Esophagus (tissue), 2 donors: ENCODE data around the gene JARID2. TPM values are rescaled to one million over a fixed set of nuclear protein-coding genes. Genes with fewer than 3 reads are reported as not detected.

Experiments used
- H3K27ac ChIP-seq, 2 donors: one replicate each; pipeline ENCODE4 v1.5.1; 2013; ENCODE audit warnings: low read depth in 2 of 2, mild to moderate bottlenecking in 2 of 2, inconsistent platforms in 1 of 2, low read length in 1 of 2, moderate library complexity in 1 of 2
- H3K27me3 ChIP-seq, 2 donors: one replicate each; pipeline ENCODE4 v1.6.1; 2013; ENCODE audit warnings: low read length in 2 of 2, control low read depth in 1 of 2, mild to moderate bottlenecking in 1 of 2; ENCODE audit not compliant: insufficient read depth in 2 of 2, control insufficient read depth in 1 of 2
- H3K36me3 ChIP-seq, 2 donors: one replicate each; pipeline ENCODE4 v1.6.1; 2013; ENCODE audit warnings: low read length in 1 of 2; ENCODE audit not compliant: control insufficient read depth in 2 of 2, insufficient read depth in 2 of 2
- H3K4me1 ChIP-seq, 2 donors: one replicate each; pipeline ENCODE4 v1.6.1; 2013; ENCODE audit warnings: low read length in 1 of 2; ENCODE audit not compliant: control insufficient read depth in 2 of 2, insufficient read depth in 2 of 2
- H3K4me3 ChIP-seq, 2 donors: one replicate each; pipeline ENCODE4 v1.5.1; 2013; ENCODE audit warnings: low read length in 2 of 2, mild to moderate bottlenecking in 2 of 2, low read depth in 1 of 2, moderate library complexity in 1 of 2
- H3K9me3 ChIP-seq, 2 donors: one replicate each; pipeline ENCODE4 v1.6.1; 2013; ENCODE audit warnings: mild to moderate bottlenecking in 2 of 2, low read depth in 1 of 2, low read length in 1 of 2, moderate library complexity in 1 of 2; ENCODE audit not compliant: control insufficient read depth in 2 of 2, insufficient read depth in 1 of 2
- whole genome bisulfite sequencing, 2 donors: extraction: QIAGEN DNeasy Blood & Tissue Kit; methylation state at CpG; one replicate each; pipeline ENCODE4 v1.1.7; 2013; 5-methylcytosine and 5-hydroxymethylcytosine counted together
- polyA plus RNA-seq, 2 donors: library from polyadenylated mRNA; stranded (reverse); fragments of 200-250 nt; gene quantifications; one replicate each; pipeline ENCODE4 v1.2.3, GENCODE V29; 2013
- donor health status: healthy with polysubstance abuse.
- donor health status: Bipolar disorder and iron deficiency.

The JARID2 gene
- polyA plus RNA-seq, 2 donors: 7.9 to 8.3 TPM

DNA sequence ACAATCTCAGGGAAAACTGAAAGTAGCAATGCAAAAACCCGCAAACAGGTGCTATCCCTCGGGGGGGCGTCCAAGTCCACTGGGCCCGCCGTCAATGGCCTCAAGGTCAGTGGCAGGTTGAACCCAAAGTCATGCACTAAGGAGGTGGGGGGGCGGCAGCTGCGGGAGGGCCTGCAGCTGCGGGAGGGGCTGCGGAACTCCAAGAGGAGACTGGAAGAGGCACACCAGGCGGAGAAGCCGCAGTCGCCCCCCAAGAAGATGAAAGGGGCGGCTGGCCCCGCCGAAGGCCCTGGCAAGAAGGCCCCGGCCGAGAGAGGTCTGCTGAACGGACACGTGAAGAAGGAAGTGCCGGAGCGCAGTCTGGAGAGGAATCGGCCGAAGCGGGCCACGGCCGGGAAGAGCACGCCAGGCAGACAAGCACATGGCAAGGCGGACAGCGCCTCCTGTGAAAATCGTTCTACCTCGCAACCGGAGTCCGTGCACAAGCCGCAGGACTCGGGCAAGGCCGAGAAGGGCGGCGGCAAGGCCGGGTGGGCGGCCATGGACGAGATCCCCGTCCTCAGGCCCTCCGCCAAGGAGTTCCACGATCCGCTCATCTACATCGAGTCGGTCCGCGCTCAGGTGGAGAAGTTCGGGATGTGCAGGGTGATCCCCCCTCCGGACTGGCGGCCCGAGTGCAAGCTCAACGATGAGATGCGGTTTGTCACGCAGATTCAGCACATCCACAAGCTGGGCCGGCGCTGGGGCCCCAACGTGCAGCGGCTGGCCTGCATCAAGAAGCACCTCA, 250.7 kb downstream of the JARID2 start:
- H3K27me3 ChIP-seq: no peaks in the 10 kb centered on the region
- H3K36me3 ChIP-seq: peaks cover 0 to 27% of the 10 kb centered on the region in 2 donors
- H3K27ac ChIP-seq: no peak overlapping the region
- H3K4me3 ChIP-seq: no peak overlapping the region
- no peaks in the 10 kb centered on the region for H3K9me3 ChIP-seq
- WGBS, 2 donors: 97% methylated on average over 60 of the region's 60 CpGs
- H3K4me1 ChIP-seq: peaks cover 0 to 5% of the 10 kb centered on the region in 2 donors

DNA sequence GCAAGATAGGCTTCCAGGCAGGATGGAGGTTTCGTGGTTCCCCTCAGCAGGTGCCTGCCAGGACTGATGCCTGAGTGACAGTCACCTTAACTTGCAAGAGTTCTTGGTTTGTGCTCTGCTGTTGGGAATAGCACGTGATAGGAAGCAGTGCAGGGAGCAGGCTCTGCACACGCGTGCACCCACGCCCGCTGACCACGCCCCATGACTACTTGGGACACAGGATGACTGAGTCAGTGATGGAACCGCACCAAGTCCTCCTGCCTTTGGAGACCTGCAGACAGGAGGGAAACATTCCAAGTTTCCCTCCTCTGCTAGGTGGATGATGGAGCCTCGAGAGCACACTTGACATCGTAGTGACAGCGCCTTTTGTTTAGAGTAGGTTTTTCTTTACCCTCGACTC, 252.8 kb downstream of the JARID2 start:
- peaks cover 0 to 5% of the 10 kb centered on the region in 2 donors for H3K4me1 ChIP-seq
- H3K27ac ChIP-seq: peak overlapping the region in 1 of 2 donors; percentile 9
- H3K9me3 ChIP-seq: no peaks in the 10 kb centered on the region
- no peak overlapping the region for H3K4me3 ChIP-seq
- no peaks in the 10 kb centered on the region for H3K27me3 ChIP-seq
- H3K36me3 ChIP-seq: peaks cover 0 to 31% of the 10 kb centered on the region in 2 donors
- 62 to 73% methylated on average over 12 of the region's 12 CpGs for WGBS, 2 donors

DNA sequence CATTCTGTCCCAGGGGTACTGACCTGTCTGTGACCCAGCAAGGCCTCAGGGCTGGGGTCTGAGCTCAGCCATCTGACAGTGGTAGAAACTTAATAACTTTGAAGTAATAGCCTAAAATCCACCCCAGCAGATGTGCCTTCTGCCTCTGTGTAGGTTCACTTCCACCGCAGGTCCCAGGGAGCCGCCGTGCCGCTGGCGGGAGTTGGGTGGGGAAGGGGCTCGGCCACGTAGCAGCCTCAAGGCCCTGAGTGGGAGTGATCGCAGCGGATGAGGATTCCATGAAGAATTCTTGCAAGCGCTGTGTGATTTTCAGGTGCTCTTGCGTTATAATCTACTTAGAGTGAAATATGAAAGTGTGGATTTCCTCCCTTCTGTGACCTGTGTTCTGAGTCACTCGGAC, 253.3 kb downstream of the JARID2 start:
- peaks cover 0 to 31% of the 10 kb centered on the region in 2 donors for H3K36me3 ChIP-seq

DNA sequence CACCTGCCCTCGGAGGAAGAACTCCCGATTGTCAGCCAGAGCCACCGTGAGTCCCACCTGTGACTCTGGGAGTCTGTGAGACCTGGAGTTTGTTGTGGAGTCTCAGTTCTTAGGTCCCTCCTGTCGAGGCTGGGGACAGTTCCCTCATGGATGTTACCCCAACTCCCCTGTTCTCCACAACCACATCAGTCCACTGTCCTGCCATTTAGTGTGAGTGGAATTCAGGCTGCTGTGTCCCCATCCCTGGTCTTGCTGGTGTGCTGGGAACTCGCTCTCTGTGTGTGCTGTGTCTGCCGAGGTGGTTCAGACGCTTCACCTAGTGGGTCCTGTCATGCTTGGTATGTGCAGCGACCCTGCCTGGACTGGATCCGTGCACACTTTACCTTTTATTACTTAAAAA, 253.7 kb downstream of the JARID2 start:
- Histone ChIP-seq H3K27me3 (no peaks in the 10 kb centered on the region), H3K4me1 (peaks cover 0 to 7% of the 10 kb centered on the region in 2 donors), H3K9me3 (no peaks in the 10 kb centered on the region), H3K36me3 (peaks cover 0 to 31% of the 10 kb centered on the region in 2 donors), H3K4me3 (no peak overlapping the region), H3K27ac (no peak overlapping the region)
- WGBS, 2 donors: 94 to 98% methylated on average over 9 of the region's 9 CpGs

More for the DNA sequence above, 253.3 kb downstream of the JARID2 start:
- H3K27me3 ChIP-seq: no peaks in the 10 kb centered on the region
- no peak overlapping the region for H3K27ac ChIP-seq
- 97 to 98% methylated on average over 12 of the region's 12 CpGs for WGBS, 2 donors
- H3K4me3 ChIP-seq: no peak overlapping the region
- peaks cover 0 to 5% of the 10 kb centered on the region in 2 donors for H3K4me1 ChIP-seq
- no peaks in the 10 kb centered on the region for H3K9me3 ChIP-seq

DNA sequence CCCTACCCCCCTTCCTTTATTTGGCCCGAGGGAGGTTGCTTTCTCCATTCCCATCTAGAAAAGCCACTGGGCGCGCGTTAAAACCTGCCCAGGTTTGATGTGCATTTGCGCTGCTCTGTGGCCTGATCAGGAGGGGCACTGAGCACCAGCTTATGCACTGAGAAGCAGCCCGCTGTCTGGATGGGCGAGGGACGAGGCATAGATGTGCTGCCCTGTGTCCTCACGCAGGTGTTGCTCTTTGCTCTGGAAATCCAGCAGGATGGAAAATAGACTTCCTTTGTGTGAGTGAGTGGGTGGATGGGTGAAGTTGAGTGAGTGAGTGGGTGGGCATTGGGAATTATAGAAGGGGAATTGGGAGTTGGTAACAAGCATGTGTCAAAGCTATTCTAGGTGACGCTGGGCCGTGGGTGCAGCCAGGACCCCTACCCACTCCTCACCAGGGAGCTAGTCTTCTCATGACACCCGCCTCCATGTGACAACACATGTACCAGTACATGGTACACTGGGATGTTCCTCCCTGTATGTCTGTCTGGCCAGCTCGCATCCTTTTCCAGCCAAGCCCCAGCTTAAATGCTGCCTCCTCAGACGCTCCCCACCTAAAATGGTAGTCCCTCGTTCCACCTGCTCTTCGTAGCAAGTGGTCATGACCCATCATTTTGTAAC, 254.3 kb downstream of the JARID2 start:
- Histone ChIP-seq H3K27ac (no peak overlapping the region), H3K27me3 (no peaks in the 10 kb centered on the region), H3K4me1 (peaks cover 0 to 6% of the 10 kb centered on the region in 2 donors), H3K36me3 (peaks cover 0 to 31% of the 10 kb centered on the region in 2 donors), H3K9me3 (no peaks in the 10 kb centered on the region), H3K4me3 (no peak overlapping the region)
- 90 to 94% methylated on average over 16 of the region's 16 CpGs for WGBS, 2 donors

DNA sequence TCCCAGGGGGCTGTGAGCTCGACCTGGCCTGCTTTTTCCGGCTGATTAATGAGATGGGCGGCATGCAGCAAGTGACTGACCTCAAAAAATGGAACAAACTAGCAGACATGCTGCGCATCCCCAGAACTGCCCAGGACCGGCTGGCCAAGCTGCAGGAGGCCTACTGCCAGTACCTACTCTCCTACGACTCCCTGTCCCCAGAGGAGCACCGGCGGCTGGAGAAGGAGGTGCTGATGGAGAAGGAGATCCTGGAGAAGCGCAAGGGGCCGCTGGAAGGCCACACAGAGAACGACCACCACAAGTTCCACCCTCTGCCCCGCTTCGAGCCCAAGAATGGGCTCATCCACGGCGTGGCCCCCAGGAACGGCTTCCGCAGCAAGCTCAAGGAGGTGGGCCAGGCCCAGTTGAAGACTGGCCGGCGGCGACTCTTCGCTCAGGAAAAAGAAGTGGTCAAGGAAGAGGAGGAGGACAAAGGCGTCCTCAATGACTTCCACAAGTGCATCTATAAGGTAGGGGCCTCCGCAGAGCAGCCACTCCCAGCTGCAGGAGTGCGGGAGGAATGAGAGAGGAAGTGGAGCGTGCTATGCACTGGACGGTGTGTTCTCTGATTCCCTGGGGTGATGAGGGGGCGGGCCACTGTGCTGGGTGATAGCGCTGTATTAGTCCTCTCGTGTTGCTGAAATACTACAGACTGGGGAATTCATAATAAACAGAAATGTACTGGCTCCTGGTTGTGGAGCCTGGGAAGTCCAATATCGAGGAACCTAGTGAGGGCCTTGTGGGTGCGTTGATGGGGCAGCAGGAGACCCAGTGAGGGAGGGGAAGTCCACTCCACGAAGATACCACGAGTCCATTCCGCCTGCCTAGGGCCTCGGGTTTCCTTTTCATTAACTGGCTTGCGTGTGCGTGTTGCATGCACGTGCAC, 255.3 kb downstream of the JARID2 start:
- no peak overlapping the region for H3K4me3 ChIP-seq
- H3K9me3 ChIP-seq: no peaks in the 10 kb centered on the region
- 92 to 95% methylated on average over 38 of the region's 38 CpGs for WGBS, 2 donors
- no peaks in the 10 kb centered on the region for H3K27me3 ChIP-seq
- no peak overlapping the region for H3K27ac ChIP-seq
- H3K36me3 ChIP-seq: peaks cover 0 to 32% of the 10 kb centered on the region in 2 donors
- H3K4me1 ChIP-seq: peaks cover 0 to 10% of the 10 kb centered on the region in 2 donors

DNA sequence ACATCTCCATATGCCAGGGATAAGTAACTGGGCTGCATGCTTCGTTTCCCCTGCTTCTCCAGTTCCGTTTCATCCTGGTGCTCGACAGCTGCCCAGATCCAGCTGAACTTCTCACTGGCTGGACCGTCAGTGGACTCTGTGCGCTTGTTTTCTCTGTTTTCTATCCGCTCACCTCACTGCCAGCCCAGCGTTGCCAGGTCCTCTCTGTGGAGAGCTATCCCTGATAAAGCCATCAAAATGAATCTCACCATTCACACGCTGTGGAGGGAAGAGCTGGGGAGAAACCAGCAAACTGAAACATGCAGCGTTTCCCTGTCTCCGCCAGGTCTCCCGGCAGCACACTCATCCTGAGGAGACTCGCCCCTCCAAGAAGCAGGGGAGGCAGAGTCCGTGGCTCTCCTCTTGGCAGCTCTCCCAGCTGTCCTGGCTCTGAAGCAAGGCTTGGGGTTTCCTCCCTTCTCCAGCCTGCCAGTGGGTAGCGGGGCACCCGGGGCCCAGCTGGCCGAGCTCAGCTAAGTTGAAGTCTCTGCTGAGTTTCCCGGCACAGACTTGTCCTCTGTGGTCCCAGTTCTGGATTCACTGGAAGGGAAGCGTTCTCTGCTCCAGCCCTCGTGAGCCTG, 256.1 kb downstream of the JARID2 start:
- 66 to 68% methylated on average over 19 of the region's 19 CpGs for WGBS, 2 donors
- Histone ChIP-seq H3K9me3 (no peaks in the 10 kb centered on the region), H3K27ac (no peak overlapping the region), H3K27me3 (no peaks in the 10 kb centered on the region), H3K36me3 (peaks cover 2 to 30% of the 10 kb centered on the region in 2 donors), H3K4me1 (peaks cover 0 to 10% of the 10 kb centered on the region in 2 donors), H3K4me3 (no peak overlapping the region)

DNA sequence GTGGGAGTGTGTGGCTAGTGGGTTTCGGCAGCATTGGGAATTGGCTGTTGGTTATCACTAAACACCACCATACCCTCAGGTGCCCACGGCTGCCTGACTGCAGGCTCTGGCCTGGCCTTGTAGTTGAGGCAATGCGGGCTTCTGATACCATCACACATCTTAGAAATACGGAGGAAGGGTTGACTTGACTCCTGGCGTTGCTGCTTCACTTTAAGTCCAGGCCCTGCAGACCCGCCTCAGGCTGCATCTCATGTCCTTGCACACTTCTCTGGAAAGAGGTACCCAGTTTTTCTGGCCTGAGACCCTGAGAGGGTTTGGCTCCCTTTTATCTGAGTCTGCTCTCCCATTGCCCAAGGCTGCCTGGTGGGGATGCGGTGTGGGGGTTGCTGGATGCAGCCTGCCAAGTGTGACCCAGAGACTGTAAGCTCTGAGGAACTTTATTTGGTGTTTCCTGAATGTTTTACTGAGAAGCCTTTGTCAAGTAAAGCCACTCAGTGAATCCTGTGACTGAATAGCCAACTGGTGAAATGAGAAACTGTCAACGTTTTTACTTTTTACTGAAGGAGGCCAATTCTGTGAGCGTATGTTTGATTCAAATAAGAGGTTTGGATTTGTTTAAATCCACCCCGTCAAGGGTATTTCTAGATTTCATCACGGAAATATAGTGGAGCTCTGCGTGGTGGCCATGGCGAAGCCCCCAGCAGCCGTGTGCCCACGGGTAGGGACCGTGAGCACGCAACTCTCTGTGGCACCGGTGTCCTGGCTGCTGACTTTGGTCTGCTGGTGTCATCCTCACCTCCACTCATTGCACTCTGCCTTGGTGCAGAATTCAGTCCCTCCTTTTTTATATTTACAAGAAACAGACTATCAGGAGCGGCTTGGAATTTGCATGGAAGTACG, 256.8 kb downstream of the JARID2 start:
- H3K9me3 ChIP-seq: no peaks in the 10 kb centered on the region
- peaks cover 0 to 10% of the 10 kb centered on the region in 2 donors for H3K4me1 ChIP-seq
- 89 to 92% methylated on average over 20 of the region's 20 CpGs for WGBS, 2 donors
- H3K36me3 ChIP-seq: peaks cover 4 to 31% of the 10 kb centered on the region in 2 donors
- no peak overlapping the region for H3K27ac ChIP-seq
- no peaks in the 10 kb centered on the region for H3K27me3 ChIP-seq
- H3K4me3 ChIP-seq: no peak overlapping the region
